ENCODE data around the gene ZNF438. TPM values are rescaled to one million over a fixed set of nuclear protein-coding genes. Genes with fewer than 3 reads are reported as not detected.

The ZNF438 gene
- total RNA-seq, 2 donors from 2014 or later = 2.6 to 3.0 TPM

DNA sequence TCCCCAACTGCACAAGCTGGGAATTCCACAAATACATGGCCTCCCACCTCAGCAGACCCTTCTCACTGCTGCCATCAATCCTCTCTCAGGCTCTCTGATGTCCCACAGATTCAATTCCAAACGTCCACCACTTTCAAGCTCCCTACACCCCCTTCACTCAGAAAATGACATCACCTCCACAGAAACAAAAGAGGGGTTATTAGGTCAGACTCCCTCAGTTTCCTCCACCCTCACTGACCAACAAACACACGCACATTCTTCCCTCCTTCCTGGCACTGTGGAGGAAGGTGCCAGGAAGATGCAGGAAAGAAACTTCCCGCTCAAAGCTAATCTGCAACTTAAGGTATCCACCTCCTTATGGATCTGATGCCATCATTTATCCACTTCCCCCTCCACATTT, 18.3 kb downstream of the ZNF438 start:
- H3K36me3 ChIP-seq (ENCODE audit: control insufficient read depth, insufficient read depth, low read length) = no peaks in the 10 kb centered on the region
- TF ChIP-seq, protein P1, sequence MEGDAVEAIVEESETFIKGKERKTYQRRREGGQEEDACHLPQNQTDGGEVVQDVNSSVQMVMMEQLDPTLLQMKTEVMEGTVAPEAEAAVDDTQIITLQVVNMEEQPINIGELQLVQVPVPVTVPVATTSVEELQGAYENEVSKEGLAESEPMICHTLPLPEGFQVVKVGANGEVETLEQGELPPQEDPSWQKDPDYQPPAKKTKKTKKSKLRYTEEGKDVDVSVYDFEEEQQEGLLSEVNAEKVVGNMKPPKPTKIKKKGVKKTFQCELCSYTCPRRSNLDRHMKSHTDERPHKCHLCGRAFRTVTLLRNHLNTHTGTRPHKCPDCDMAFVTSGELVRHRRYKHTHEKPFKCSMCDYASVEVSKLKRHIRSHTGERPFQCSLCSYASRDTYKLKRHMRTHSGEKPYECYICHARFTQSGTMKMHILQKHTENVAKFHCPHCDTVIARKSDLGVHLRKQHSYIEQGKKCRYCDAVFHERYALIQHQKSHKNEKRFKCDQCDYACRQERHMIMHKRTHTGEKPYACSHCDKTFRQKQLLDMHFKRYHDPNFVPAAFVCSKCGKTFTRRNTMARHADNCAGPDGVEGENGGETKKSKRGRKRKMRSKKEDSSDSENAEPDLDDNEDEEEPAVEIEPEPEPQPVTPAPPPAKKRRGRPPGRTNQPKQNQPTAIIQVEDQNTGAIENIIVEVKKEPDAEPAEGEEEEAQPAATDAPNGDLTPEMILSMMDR (conservative IDR thresholded peaks at IDR 0.05) = no peak
- no peak overlapping the region for H3K4me3 Mint-ChIP-seq
- H3K9ac ChIP-seq (ENCODE audit: extremely low read depth, low read length, poor library complexity, severe bottlenecking) = no peak overlapping the region
- no peaks in the 10 kb centered on the region for H3K4me1 Mint-ChIP-seq
- no peak overlapping the region for H3K4me3 ChIP-seq (ENCODE audit: low read length)
- no peaks in the 10 kb centered on the region for H3K36me3 Mint-ChIP-seq (ENCODE audit: low read depth)
- no peaks in the 10 kb centered on the region for H3K27me3 Mint-ChIP-seq (ENCODE audit: insufficient read depth)
- no peaks in the 10 kb centered on the region for H3K9me3 ChIP-seq (ENCODE audit: control insufficient read depth, low read length)
- H3K27ac Mint-ChIP-seq = no peak overlapping the region
- peaks cover 2% of the 10 kb centered on the region for H3K9me3 Mint-ChIP-seq
- H3K27me3 ChIP-seq (ENCODE audit: control insufficient read depth, insufficient read depth, low read length, poor library complexity, severe bottlenecking) = no peaks in the 10 kb centered on the region
- H3K27ac ChIP-seq (ENCODE audit: low read depth, low read length) = no peak overlapping the region
- no peaks in the 10 kb centered on the region for H3K4me1 ChIP-seq (ENCODE audit: control insufficient read depth, insufficient read depth, low read length)
- no peak for DNase-seq
- 89 to 92% methylated on average over 1 to 3 of the region's 3 CpGs for WGBS, 2 experiments (ENCODE audit: insufficient coverage in 1 of 2, insufficient read length in 1 of 2)

DNA sequence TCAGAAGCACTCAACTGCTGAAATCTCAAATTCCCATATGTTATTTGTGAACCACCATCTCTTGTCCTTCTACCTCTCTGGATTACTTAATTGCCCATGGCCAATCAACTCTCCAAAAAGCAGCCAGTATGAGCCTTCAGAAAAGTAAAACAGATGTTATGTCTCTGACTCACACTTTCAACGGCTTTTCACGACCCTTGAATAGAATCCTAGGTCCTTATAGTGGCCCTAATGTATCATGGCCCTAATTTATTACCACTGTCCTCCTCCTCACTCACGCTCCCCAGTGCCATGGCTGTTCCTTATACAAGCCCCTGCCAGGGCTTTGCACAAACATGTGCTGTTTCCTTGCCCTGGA, 20.0 kb downstream of the ZNF438 start:
- 94% methylated on average over 3 of the region's 3 CpGs for WGBS, 2 experiments (ENCODE audit: insufficient coverage in 1 of 2, insufficient read length in 1 of 2)
- no peak overlapping the region for H3K4me3 ChIP-seq (ENCODE audit: low read length)
- Mint-ChIP-seq H3K9me3 (peaks cover 2% of the 10 kb centered on the region), H3K4me3 (no peak overlapping the region), H3K36me3 (ENCODE audit: low read depth) (no peaks in the 10 kb centered on the region), H3K27me3 (ENCODE audit: insufficient read depth) (no peaks in the 10 kb centered on the region), H3K27ac (no peak overlapping the region), H3K4me1 (peaks cover 3% of the 10 kb centered on the region)
- H3K9me3 ChIP-seq (ENCODE audit: control insufficient read depth, low read length) = no peaks in the 10 kb centered on the region
- H3K27me3 ChIP-seq (ENCODE audit: control insufficient read depth, insufficient read depth, low read length, poor library complexity, severe bottlenecking) = no peaks in the 10 kb centered on the region
- H3K9ac ChIP-seq (ENCODE audit: extremely low read depth, low read length, poor library complexity, severe bottlenecking) = no peak overlapping the region
- no peak overlapping the region for H3K27ac ChIP-seq (ENCODE audit: low read depth, low read length)
- H3K36me3 ChIP-seq (ENCODE audit: control insufficient read depth, insufficient read depth, low read length) = no peaks in the 10 kb centered on the region
- peaks cover 3% of the 10 kb centered on the region for H3K4me1 ChIP-seq (ENCODE audit: control insufficient read depth, insufficient read depth, low read length)
- TF ChIP-seq, protein P1 (conservative IDR thresholded peaks at IDR 0.05) = no peak
- no peak for DNase-seq

DNA sequence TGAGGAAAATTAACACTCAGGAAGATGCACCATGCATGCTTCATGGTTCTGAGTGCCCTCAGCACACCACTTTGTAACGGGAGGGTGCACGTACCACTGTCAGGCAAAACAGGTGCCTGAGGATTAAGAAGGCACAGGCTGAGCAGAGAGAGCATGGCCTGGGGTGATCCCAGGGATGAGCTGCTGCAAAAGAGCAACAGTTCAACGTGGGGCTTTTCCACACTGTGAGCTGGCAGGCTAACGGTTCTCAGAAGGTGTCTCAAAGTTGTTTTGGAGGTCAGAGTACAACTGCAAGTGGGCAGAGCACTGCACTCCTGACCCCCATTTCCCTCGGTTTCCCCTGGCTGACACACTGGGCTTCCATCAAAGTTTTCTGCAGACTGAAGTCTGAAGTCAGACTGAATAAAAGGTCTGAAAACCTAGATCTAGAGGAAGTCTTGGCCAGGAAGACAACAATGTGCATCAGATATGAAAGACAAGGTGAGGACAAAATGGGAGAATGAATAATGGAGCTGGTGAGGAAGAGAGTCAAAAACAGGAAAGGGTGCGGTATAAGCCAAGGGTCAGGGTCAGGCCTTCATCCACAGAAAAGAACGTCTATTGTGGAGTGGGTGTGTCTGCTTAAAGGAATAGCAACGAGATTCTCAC, 20.5 kb downstream of the ZNF438 start:
- Histone ChIP-seq H3K9me3 (ENCODE audit: control insufficient read depth, low read length) (no peaks in the 10 kb centered on the region), H3K4me1 (ENCODE audit: control insufficient read depth, insufficient read depth, low read length) (peaks cover 8% of the 10 kb centered on the region), H3K27me3 (ENCODE audit: control insufficient read depth, insufficient read depth, low read length, poor library complexity, severe bottlenecking) (no peaks in the 10 kb centered on the region), H3K4me3 (ENCODE audit: low read length) (no peak overlapping the region), H3K9ac (ENCODE audit: extremely low read depth, low read length, poor library complexity, severe bottlenecking) (no peak overlapping the region), H3K27ac (ENCODE audit: low read depth, low read length) (no peak overlapping the region), H3K36me3 (ENCODE audit: control insufficient read depth, insufficient read depth, low read length) (no peaks in the 10 kb centered on the region)
- Mint-ChIP-seq H3K27ac (no peak overlapping the region), H3K4me3 (no peak overlapping the region), H3K9me3 (peaks cover 2% of the 10 kb centered on the region), H3K4me1 (peaks cover 8% of the 10 kb centered on the region), H3K36me3 (ENCODE audit: low read depth) (no peaks in the 10 kb centered on the region), H3K27me3 (ENCODE audit: insufficient read depth) (no peaks in the 10 kb centered on the region)
- TF ChIP-seq, protein P1 (conservative IDR thresholded peaks at IDR 0.05) = no peak
- WGBS, 2 experiments (ENCODE audit: insufficient coverage in 1 of 2, insufficient read length in 1 of 2) = 92 to 94% methylated on average over 5 to 8 of the region's 8 CpGs
- no peak for DNase-seq
